Heart right ventricle (tissue), 16 donors: Measurements from ENCODE around the gene TMEM63B. TPM values are rescaled to one million over a fixed set of nuclear protein-coding genes. Genes with fewer than 3 reads are reported as not detected.
"Not testable (repeated sequence)": the region's sequence is repeated elsewhere in the genome, so short reads cannot be mapped to it uniquely, and the experiment has no call there.

Source experiments
- ATAC-seq, 8 donors: fragments of 200-7000 bp; cut with Tn5 transposase; one replicate each; pipeline ENCODE4 v1.9.1; 2020; ENCODE audit warnings: mild to moderate bottlenecking in 8 of 8, moderate library complexity in 8 of 8, moderate number of reproducible peaks in 1 of 8
- DNase-seq, 2 donors: peaks; one replicate each; pipeline ENCODE4 v3.0.0-alpha.2; 2020
- H3K27ac ChIP-seq, 10 donors: fragments of 200-600 bp; sonication (generic) in 2 of 10; one replicate each; pipeline versions ENCODE4 v1.5.0 to v1.8.0; 2020 to 2022; ENCODE audit warnings: mild to moderate bottlenecking in 3 of 10
- H3K27me3 ChIP-seq, 7 donors: fragments of 200-600 bp; one replicate each; pipeline ENCODE4 v1.8.0; 2021 to 2022; ENCODE audit warnings: mild to moderate bottlenecking in 2 of 7
- H3K36me3 ChIP-seq, 9 donors: fragments of 200-600 bp; sonication (generic) in 1 of 9; one replicate each; pipeline versions ENCODE4 v1.5.0 to v1.8.0; 2020 to 2022; ENCODE audit warnings: mild to moderate bottlenecking in 2 of 9
- H3K4me1 ChIP-seq, 9 donors: fragments of 200-600 bp; sonication (generic) in 1 of 9; one replicate each; pipeline versions ENCODE4 v1.5.0 to v1.8.0; 2020 to 2022; ENCODE audit warnings: mild to moderate bottlenecking in 4 of 9
- H3K4me3 ChIP-seq, 10 donors: fragments of 200-600 bp; sonication (generic) in 2 of 10; one replicate each; pipeline versions ENCODE4 v1.5.0 to v1.8.0; 2020 to 2022; ENCODE audit warnings: mild to moderate bottlenecking in 7 of 10, moderate library complexity in 2 of 10
- H3K9me3 ChIP-seq, 11 donors: fragments of 200-600 bp in 10 of 11; sonication (generic) in 2 of 11; one replicate each; pipeline versions ENCODE4 v1.5.0 to v1.8.0; 2013 to 2022; ENCODE audit warnings: mild to moderate bottlenecking in 2 of 11, control low read depth in 1 of 11, moderate library complexity in 1 of 11
- WGBS, 2 donors: extraction: QIAGEN DNeasy Blood & Tissue Kit; methylation state at CpG; one replicate each; pipeline ENCODE4 v1.1.7; 2013; ENCODE audit warnings: inconsistent platforms in 1 of 2; 5-methylcytosine and 5-hydroxymethylcytosine counted together
- intact Hi-C, 10 donors: fragments of 100-400 bp; cut with DNase I; formaldehyde crosslinking; loops; one replicate each; pipeline versions ENCODE4 v1.11.1 to v1.14.2; 2022
- polyA plus RNA-seq, 2 donors: library from polyadenylated mRNA; stranded (reverse); fragments of 200-250 nt; gene quantifications; one replicate each; pipeline ENCODE4 v1.2.3, GENCODE V29; 2013
- total RNA-seq, 10 donors: library from RNA; stranded (reverse); fragmentation: NEBNext Ultra II Directional in 3 of 10; extraction: Animal tissue kit (Norgen Biotek cat#: 25700) in 3 of 10; gene quantifications; one replicate each; pipeline versions ENCODE4 v1.2.1 to v1.2.4, GENCODE V29; 2021 to 2023
- TF ChIP-seq, protein P1 (sequence below), 9 donors: fragments of 200-600 bp; sonication (generic) in 2 of 9; IDR thresholded peaks; one replicate each; pipeline versions ENCODE4 v1.5.0 to v1.8.0; 2021 to 2022; ENCODE audit warnings: antibody characterized with exemption in 9 of 9, mild to moderate bottlenecking in 5 of 9, moderate library complexity in 1 of 9
- donor health status: Arrhythmogenic right ventricular cardiomyopathy.
- donor health status: ischemic (EF 13 %, LVEDD 7.1; RV severe dilation, severe dysfunction).
- donor health status: healthy with polysubstance abuse.
- donor health status: DM: no; HTN: yes; CAD: no.
- donor health status: DM: no; HTN: no; CAD: no.
- donor health status: ischemic (EF 25% LVEDD 6.9; RV normal size, moderate dysfunction).
- donor health status: ischemic (EF 25% LVEDD 5.7; RV mildly dilated, moderate dysfunction).
- donor health status: healthy.
- donor health status: DM: yes; HTN: yes; CAD: no.
- donor health status: Ischemic cardiomyopathy.
- donor health status: ischemic (EF 35%, LVEDD 5.7; RV mildly dilated, moderate dysfunction).
- donor health status: nonischemic (EF 11% LVEDD 7.7; RV severe dilation, severe dysfunction).
- donor health status: DM: yes; HTN: yes; CAD: no.
- donor health status: PGD.
- donor health status: ischemic (EF 29% LVEDD 5.4; RV normal size, mild dysfunction).
- donor health status: nonischemic (EF 23%, LVEDD 6.1; RV moderate dilation, normal function).

The TMEM63B gene
- total and polyA plus RNA-seq, 12 donors: 20.3 to 67.1 (median 37.3) TPM

DNA sequence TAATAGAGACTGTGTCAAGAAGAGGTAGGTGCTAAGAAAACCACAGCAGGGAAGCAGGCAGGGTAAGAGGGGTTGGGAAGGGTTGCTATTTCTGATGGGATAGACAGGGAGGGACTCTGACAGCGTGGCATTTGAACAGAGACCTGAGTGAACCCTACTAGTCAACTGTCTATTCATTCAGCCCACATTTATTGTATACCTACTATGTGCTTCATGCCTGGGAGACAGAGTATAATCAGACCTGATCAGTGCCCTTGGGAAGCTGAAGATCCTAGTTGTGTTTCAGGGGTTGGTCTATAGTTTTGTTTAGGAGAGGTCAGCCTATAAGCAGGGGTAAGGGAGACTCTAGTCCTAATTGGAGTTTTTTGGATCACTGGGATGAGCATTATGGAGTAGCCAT is 16.4 kb downstream of the TMEM63B start:
- 90 to 95% methylated on average over 1 of the region's 1 CpG for WGBS, 2 donors
- intact Hi-C loops: no loop called here
- H3K9me3 ChIP-seq: no peaks in the 10 kb centered on the region
- H3K27ac ChIP-seq: no peak overlapping the region
- TF ChIP-seq, protein P1, sequence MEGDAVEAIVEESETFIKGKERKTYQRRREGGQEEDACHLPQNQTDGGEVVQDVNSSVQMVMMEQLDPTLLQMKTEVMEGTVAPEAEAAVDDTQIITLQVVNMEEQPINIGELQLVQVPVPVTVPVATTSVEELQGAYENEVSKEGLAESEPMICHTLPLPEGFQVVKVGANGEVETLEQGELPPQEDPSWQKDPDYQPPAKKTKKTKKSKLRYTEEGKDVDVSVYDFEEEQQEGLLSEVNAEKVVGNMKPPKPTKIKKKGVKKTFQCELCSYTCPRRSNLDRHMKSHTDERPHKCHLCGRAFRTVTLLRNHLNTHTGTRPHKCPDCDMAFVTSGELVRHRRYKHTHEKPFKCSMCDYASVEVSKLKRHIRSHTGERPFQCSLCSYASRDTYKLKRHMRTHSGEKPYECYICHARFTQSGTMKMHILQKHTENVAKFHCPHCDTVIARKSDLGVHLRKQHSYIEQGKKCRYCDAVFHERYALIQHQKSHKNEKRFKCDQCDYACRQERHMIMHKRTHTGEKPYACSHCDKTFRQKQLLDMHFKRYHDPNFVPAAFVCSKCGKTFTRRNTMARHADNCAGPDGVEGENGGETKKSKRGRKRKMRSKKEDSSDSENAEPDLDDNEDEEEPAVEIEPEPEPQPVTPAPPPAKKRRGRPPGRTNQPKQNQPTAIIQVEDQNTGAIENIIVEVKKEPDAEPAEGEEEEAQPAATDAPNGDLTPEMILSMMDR (IDR thresholded peaks at IDR 0.05): no peak
- no peak for ATAC-seq
- no peak overlapping the region for H3K4me3 ChIP-seq
- H3K27me3 ChIP-seq: no peaks in the 10 kb centered on the region
- peaks cover 0 to 100% (median 35%) of the 10 kb centered on the region in 9 donors for H3K36me3 ChIP-seq
- DNase-seq: no peak
- H3K4me1 ChIP-seq: no peaks in the 10 kb centered on the region

DNA sequence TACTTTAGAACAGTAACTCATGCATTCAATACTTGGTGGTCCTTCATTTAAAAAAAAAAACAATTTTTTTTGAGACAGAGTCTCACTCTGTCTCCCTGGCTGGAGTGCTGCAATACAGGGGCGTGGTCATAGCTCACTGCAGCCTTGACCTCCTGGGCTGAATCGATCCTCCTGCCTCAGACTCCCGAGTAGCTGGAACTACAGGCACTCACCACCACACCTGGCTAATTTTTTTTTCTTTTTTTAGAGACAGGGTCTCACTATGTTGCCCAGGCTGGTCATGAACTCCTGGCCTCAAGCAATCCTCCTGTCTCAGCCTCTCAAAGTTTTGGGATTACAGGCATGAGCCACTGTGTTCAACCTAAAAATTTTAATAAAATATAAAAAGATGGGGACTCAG is 17.2 kb downstream of the TMEM63B start:
- H3K4me1 ChIP-seq, ATAC-seq, intact Hi-C loops, H3K9me3 ChIP-seq, H3K27me3 ChIP-seq, H3K27ac ChIP-seq, DNase-seq, H3K4me3 ChIP-seq: not testable (repeated sequence)
- 63 to 79% methylated on average over 3 of the region's 3 CpGs for WGBS, 2 donors
- H3K36me3 ChIP-seq: peaks cover 0 to 100% (median 43%) of the 10 kb centered on the region in 9 donors

DNA sequence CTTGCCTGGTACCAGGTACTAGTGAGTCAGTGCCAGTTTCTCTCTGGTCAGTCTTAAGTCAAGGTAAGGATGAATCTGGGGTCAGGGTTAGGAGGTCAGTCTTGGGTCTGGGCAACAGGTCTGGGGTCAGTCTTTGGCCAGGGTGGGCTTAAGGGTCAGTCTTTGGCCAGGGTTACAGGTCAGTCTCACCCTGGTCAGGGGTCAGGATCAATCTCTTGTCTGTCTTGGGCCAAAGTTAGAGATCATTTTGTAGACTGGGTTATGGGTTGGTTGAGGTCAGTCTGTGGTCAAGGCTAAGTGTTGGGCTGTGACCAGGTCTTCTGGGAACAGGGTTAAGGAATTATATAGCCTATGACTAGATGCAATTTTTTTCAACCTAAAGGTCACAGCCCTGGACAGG is 18.5 kb downstream of the TMEM63B start:
- TF ChIP-seq, protein P1 (IDR thresholded peaks at IDR 0.05): no peak
- DNase-seq (no peak), ATAC-seq (no peak)
- Histone ChIP-seq H3K9me3 (no peaks in the 10 kb centered on the region), H3K27ac (no peak overlapping the region), H3K4me1 (peaks cover 0 to 10% (median 0%) of the 10 kb centered on the region in 9 donors), H3K27me3 (no peaks in the 10 kb centered on the region), H3K36me3 (peaks cover 0 to 97% (median 37%) of the 10 kb centered on the region in 9 donors), H3K4me3 (no peak overlapping the region)
- intact Hi-C loops: no loop called here

DNA sequence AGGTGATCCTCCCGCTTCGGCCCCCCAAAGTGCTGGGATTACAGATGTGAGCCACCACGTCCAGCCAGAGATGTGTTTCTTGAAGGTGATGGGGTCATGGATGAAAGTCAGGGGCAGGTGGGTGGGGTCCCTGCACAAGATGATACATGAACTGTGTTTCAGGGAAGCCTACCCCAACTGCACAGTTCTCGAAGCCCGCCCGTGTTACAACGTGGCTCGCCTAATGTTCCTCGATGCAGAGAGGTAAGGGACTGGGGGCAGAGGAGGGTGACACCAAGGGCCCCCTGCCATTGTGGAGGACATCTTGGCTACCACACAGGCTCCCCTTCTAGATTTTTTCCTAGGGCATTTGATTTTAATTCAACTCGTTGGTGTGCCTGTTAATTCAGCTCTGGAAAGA is 19.3 kb downstream of the TMEM63B start:
- 90 to 93% methylated on average over 10 of the region's 10 CpGs for WGBS, 2 donors
- Histone ChIP-seq H3K4me1 (peaks cover 0 to 18% (median 3%) of the 10 kb centered on the region in 9 donors), H3K27ac (no peak overlapping the region), H3K4me3 (no peak overlapping the region), H3K9me3 (no peaks in the 10 kb centered on the region), H3K36me3 (peaks cover 0 to 88% (median 36%) of the 10 kb centered on the region in 9 donors), H3K27me3 (no peaks in the 10 kb centered on the region)
- DNase-seq (no peak), ATAC-seq (no peak)
- TF ChIP-seq, protein P1 (IDR thresholded peaks at IDR 0.05): no peak
- intact Hi-C loops: no loop called here

DNA sequence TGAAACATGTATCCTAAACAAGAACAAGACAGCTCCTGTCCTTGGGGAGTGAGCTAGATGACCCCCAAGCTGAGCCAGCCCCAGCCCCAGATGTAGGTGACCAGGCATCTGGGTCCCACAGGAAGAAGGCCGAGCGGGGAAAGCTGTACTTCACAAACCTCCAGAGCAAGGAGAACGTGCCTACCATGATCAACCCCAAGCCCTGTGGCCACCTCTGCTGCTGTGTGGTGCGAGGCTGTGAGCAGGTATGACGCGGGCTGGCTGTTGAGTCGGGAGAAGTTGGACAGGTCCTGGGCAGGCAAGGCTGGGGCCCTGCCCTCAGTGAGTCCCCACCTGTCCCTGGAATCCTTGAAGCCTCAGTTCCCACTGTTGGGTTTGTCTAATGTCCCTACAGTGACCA is 19.9 kb downstream of the TMEM63B start:
- H3K36me3 ChIP-seq: peaks cover 0 to 83% (median 36%) of the 10 kb centered on the region in 9 donors
- peaks cover 0 to 22% (median 4%) of the 10 kb centered on the region in 9 donors for H3K4me1 ChIP-seq
- TF ChIP-seq, protein P1 (IDR thresholded peaks at IDR 0.05): no peak
- no peak for DNase-seq
- H3K27ac ChIP-seq: no peak overlapping the region
- no peak for ATAC-seq
- 90 to 95% methylated on average over 7 of the region's 7 CpGs for WGBS, 2 donors
- intact Hi-C loops: no loop called here
- no peaks in the 10 kb centered on the region for H3K9me3 ChIP-seq
- H3K27me3 ChIP-seq: no peaks in the 10 kb centered on the region
- H3K4me3 ChIP-seq: no peak overlapping the region
